HCT116 (cell line): Measurements from ENCODE around the gene TRRAP. TPM values are rescaled to one million over a fixed set of nuclear protein-coding genes. Genes with fewer than 3 reads are reported as not detected.

ENCODE experiments used
- ATAC-seq: fragments of 200-7000 bp; cut with Tn5 transposase; 2 replicates; pipeline ENCODE4 v1.9.1; 2020; ENCODE audit warnings: mild to moderate bottlenecking, moderate library complexity
- BruUV-seq: library from RNA; stranded (reverse); fragments of 400-500 nt; replicated peaks from 2 replicates; lab custom pipeline; 2021; lab: Mats Ljungman, UMichigan
- CTCF ChIA-PET: fragments of 300-600 bp; sonication (Branson Sonifier 250); formaldehyde crosslinking; loops from one replicate; lab custom pipeline; 2021; ENCODE audit warnings: antibody characterized with exemption; lab: Charles Lee
- POLR2A ChIA-PET: fragments of 300-600, 350-600 bp; sonication (Branson Sonifier 250); formaldehyde crosslinking; loops from one replicate; lab custom pipeline; 2021; ENCODE audit warnings: antibody characterized with exemption; lab: Charles Lee
- RAD21 ChIA-PET, 2 experiments: fragments of 300-600 bp; sonication (Branson Sonifier 250); formaldehyde crosslinking; loops; one replicate each; lab custom pipeline; 2023; ENCODE audit warnings: low total read pairs in 2 of 2; ENCODE audit not compliant: uncharacterized antibody in 2 of 2, unreplicated experiment in 2 of 2, low non-redundant PET in 1 of 2; lab: Charles Lee
- DNase-seq: peaks from one replicate; pipeline ENCODE4 v3.0.0-alpha.2; 2010; ENCODE audit warnings: low read depth, low spot score
- H2AFZ ChIP-seq: fragments of 200-600 bp; shearing (Covaris generic), sonication (generic); 2 replicates; pipeline ENCODE4 v1.6.1; 2017; ENCODE audit warnings: low read depth, mixed run types, mixed read lengths, antibody characterized with exemption, low read length; ENCODE audit not compliant: poor library complexity, severe bottlenecking
- H3K27ac ChIP-seq: 2 replicates; pipeline ENCODE4 v1.5.1; 2012; ENCODE audit warnings: low read depth, low read length
- H3K27me3 ChIP-seq: fragments of 200-600 bp; sonication (generic); 2 replicates; pipeline ENCODE4 v1.6.1; 2016; ENCODE audit warnings: mixed run types, low read length, mixed read lengths; ENCODE audit not compliant: insufficient read depth
- H3K36me3 ChIP-seq, 2 experiments: fragments of 200-500 bp in 1 of 2; fragments of 200-600 bp in 1 of 2; sonication (Bioruptor generic) in 1 of 2; sonication (generic) in 1 of 2; 2 replicates each; pipeline versions ENCODE4 v1.5.1 to v1.6.1; 2014 to 2016; ENCODE audit warnings: low read length in 2 of 2, inconsistent platforms in 1 of 2, mixed read lengths in 1 of 2, mixed run types in 1 of 2; ENCODE audit not compliant: insufficient read depth in 2 of 2, control insufficient read depth in 1 of 2
- H3K4me1 ChIP-seq, 2 experiments: fragments of 200-600 bp in 1 of 2; sonication (generic) in 1 of 2; 2 replicates each; pipeline versions ENCODE4 v1.5.1 to v1.6.1; 2012 to 2017; ENCODE audit warnings: low read length in 2 of 2, inconsistent platforms in 1 of 2, mild to moderate bottlenecking in 1 of 2, mixed read lengths in 1 of 2, mixed run types in 1 of 2, moderate library complexity in 1 of 2; ENCODE audit not compliant: insufficient read depth in 2 of 2, control insufficient read depth in 1 of 2
- H3K4me2 ChIP-seq: fragments of 200-600 bp; sonication (generic); 2 replicates; pipeline ENCODE4 v1.6.1; 2017; ENCODE audit warnings: mixed run types, low read length, mixed read lengths
- H3K4me3 ChIP-seq, 2 experiments: fragments of 200-600 bp in 1 of 2; sonication (generic) in 1 of 2; replicated peaks in 1 of 2; 2 replicates each; pipeline ENCODE4 v1.5.1; 2011 to 2016; ENCODE audit warnings: low read length in 2 of 2, control low read depth in 1 of 2, low read depth in 1 of 2, mild to moderate bottlenecking in 1 of 2, mixed read lengths in 1 of 2, mixed run types in 1 of 2
- H3K79me2 ChIP-seq: fragments of 200-600 bp; sonication (generic); 2 replicates; pipeline ENCODE4 v1.6.1; 2017; ENCODE audit warnings: mild to moderate bottlenecking, mixed run types, low read length, moderate library complexity, mixed read lengths; ENCODE audit not compliant: insufficient read depth
- H3K9ac ChIP-seq: fragments of 200-600 bp; sonication (generic); 2 replicates; pipeline ENCODE4 v1.6.1; 2016; ENCODE audit warnings: low read length, mixed read lengths
- H3K9me2 ChIP-seq: fragments of 200-600 bp; sonication (generic), shearing (Covaris generic); 2 replicates; pipeline ENCODE4 v1.6.1; 2017; ENCODE audit warnings: mixed run types, mild to moderate bottlenecking, moderate library complexity; ENCODE audit not compliant: insufficient read depth
- H3K9me3 ChIP-seq, 2 experiments: fragments of 200-500 bp in 1 of 2; fragments of 200-600 bp in 1 of 2; sonication (Bioruptor generic) in 1 of 2; sonication (generic) in 1 of 2; 2 replicates each; pipeline ENCODE4 v1.6.1; 2014 to 2017; ENCODE audit warnings: low read length in 2 of 2, mixed read lengths in 2 of 2, inconsistent platforms in 1 of 2, low read depth in 1 of 2, mild to moderate bottlenecking in 1 of 2, mixed run types in 1 of 2, moderate library complexity in 1 of 2; ENCODE audit not compliant: control insufficient read depth in 1 of 2, insufficient read depth in 1 of 2
- H4K20me1 ChIP-seq: fragments of 200-600 bp; sonication (generic), shearing (Covaris generic); 2 replicates; pipeline ENCODE4 v1.6.1; 2017; ENCODE audit warnings: mixed run types, mild to moderate bottlenecking, moderate library complexity; ENCODE audit not compliant: insufficient read depth
- CBX3 ChIP-seq: IDR thresholded peaks from 2 replicates; pipeline ENCODE4 v1.6.1; 2012; ENCODE audit warnings: low read depth
- EZH2 ChIP-seq: fragments of 200-600 bp; sonication (generic); IDR thresholded peaks from 2 replicates; pipeline ENCODE4 v1.6.1; 2017; ENCODE audit warnings: antibody characterized with exemption, mixed run types
- JUND ChIP-seq: IDR thresholded peaks from 2 replicates; pipeline ENCODE4 v1.6.1; 2012
- SIN3A ChIP-seq: IDR thresholded peaks from 2 replicates; pipeline ENCODE4 v1.6.1; 2012; ENCODE audit warnings: low read depth
- TCF7L2 ChIP-seq: IDR thresholded peaks from 2 replicates; pipeline ENCODE4 v1.7.0; 2011; ENCODE audit warnings: borderline replicate concordance, inconsistent platforms; ENCODE audit not compliant: insufficient read depth, insufficient read length; ENCODE audit errors: extremely low read depth
- intact Hi-C: fragments of 100-400 bp; cut with micrococcal nuclease; formaldehyde crosslinking; loops from 2 replicates; pipeline ENCODE4 v1.10.0; 2022
- total RNA-seq: library from RNA; stranded (reverse); gene quantifications from one replicate; pipeline ENCODE4 v1.2.1, GENCODE V29; 2021; ENCODE audit not compliant: unreplicated experiment

Gene TRRAP
- total RNA-seq, 1 experiment from 2014 or later = 44.5 TPM

DNA sequence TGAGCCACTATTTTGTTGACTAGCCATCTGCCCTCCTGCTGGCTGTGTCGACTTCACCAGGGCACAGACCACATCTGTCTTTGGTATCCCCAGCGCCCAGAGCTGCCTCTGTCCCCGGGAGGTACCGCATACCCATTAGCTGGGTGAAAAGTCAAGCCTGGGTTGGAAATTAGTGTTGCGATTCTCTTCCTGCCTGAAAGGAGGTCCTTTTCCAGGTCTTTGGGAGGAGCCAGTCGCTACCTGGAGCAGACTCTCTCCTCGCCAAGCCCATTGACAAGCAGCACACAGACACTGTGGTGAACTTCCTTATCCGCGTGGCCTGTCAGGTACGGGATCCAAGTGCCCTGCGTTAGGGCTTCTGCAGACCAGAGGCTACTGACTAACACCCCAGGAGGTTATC is 79.4 kb downstream of the TRRAP start:
- ATAC-seq = no peak
- POLR2A ChIA-PET = no interaction called here
- Histone ChIP-seq H3K9ac (no peak overlapping the region), H3K27ac (no peak overlapping the region), H4K20me1 (peaks cover 3% of the 10 kb centered on the region; the same call in 1 of the 2 replicates), H2AFZ (no peak overlapping the region), H3K9me2 (no peaks in the 10 kb centered on the region), H3K4me3 (no peak overlapping the region), H3K79me2 (no peaks in the 10 kb centered on the region), H3K4me1 (no peaks in the 10 kb centered on the region), H3K36me3 (peaks cover 46 to 67% of the 10 kb centered on the region in 2 experiments; a peak in 3 of 4 replicates), H3K9me3 (no peaks in the 10 kb centered on the region)
- CTCF ChIA-PET = no interaction called here
- DNase-seq = no peak
- no peak for TF ChIP-seq CBX3
- TF ChIP-seq JUND = no peak
- TF ChIP-seq TCF7L2 = no peak
- TF ChIP-seq, all 23 proteins: peak for 0
- Histone ChIP-seq H3K27me3 (no peaks in the 10 kb centered on the region), H3K4me2 (no peak overlapping the region)
- BruUV-seq = no TSS peak
- RAD21 ChIA-PET = no interaction called here
- intact Hi-C loops = no loop called here

GRCh38 chr7:98958968-98959367 is 80.6 kb downstream of the TRRAP start:
- no peak overlapping the region for H3K4me3 ChIP-seq
- BruUV-seq = no TSS peak
- ATAC-seq (no peak), DNase-seq (no peak)
- no peak overlapping the region for H3K4me2 ChIP-seq
- TF ChIP-seq SIN3A = no peak
- no peak for TF ChIP-seq EZH2
- H3K9me3 ChIP-seq = no peaks in the 10 kb centered on the region
- peaks cover 3% of the 10 kb centered on the region; the same call in 1 of the 2 replicates for H4K20me1 ChIP-seq
- H3K27me3 ChIP-seq = no peaks in the 10 kb centered on the region
- H3K36me3 ChIP-seq = peaks cover 44 to 63% of the 10 kb centered on the region in 2 experiments; a peak in 3 of 4 replicates
- no peaks in the 10 kb centered on the region for H3K79me2 ChIP-seq
- ChIA-PET RAD21 (no interaction called here), POLR2A (no interaction called here), CTCF (no interaction called here)
- no peaks in the 10 kb centered on the region for H3K9me2 ChIP-seq
- no peaks in the 10 kb centered on the region for H3K4me1 ChIP-seq
- H3K27ac ChIP-seq = no peak overlapping the region
- no peak overlapping the region for H2AFZ ChIP-seq
- H3K9ac ChIP-seq = no peak overlapping the region
- intact Hi-C loops = no loop called here
